SIG-M5 treated with dmso at 0.1 percent for 504 hours (cell line): ENCODE measurements around the gene ZNF302.

Source experiments
- DNase-seq: peaks from one replicate; lab custom pipeline; 2025; ENCODE audit not compliant: unreplicated experiment; lab: John Stamatoyannopoulos, UW

Gene ZNF302

DNA sequence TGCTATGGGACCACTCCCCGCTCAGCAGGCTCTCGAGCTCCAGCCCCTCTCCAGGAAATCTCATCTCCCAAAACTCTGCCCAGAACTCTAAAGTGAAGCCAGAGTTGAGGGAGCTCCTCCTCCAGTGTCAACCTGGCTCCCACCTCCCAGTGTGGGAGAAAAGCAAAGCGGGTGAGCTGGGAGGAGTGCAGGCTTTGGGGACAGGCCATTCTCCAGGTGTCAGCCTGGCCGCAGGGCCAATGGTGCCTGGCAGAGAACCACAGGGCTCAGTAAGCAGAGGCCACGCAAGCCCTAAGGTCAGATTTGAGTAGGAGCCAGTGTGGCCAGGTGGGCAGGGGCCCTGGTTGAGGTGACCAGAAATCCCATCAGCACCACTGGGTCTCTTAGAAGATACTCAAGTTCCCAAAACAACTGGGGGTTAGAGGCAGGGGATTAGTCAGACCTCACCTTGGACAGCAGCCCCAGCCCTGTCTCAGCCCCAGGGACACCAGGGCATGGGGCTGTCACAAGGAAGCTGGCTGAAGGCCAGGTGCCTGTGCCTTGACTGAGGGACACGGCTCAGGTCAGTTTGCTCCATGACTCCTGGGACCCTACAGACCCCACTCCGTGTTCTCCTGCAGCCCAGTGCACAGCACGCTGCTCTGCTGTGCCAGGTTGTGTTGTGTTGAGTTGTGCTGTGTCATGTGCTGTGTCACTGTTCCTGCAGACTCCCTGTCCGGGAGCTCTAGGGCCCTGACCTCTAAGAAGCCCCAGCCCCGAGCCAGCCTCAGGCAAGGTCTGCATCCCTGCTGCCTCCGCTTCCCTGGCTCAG, 53.7 kb downstream of the ZNF302 start:
- no peak for DNase-seq

DNA sequence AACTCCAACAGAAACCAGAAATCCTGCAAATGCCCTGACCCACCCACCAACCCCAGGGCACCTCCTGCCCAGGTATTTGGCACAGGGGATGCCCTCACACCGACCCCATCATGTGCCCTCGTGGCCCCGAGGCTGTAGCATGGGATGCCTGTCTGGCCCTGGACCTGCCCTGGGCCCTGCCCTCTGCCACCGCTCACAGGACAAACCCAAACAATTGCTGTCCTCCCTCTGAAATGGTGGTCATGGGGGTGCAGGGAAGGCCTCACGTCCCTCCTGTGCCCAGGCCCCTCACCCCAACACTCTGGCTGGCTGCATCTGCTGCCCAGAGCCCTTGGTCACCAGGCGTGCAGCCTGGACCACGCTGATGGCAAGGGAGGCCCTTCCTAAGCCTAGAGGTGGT, 54.5 kb downstream of the ZNF302 start:
- no peak for DNase-seq

DNA sequence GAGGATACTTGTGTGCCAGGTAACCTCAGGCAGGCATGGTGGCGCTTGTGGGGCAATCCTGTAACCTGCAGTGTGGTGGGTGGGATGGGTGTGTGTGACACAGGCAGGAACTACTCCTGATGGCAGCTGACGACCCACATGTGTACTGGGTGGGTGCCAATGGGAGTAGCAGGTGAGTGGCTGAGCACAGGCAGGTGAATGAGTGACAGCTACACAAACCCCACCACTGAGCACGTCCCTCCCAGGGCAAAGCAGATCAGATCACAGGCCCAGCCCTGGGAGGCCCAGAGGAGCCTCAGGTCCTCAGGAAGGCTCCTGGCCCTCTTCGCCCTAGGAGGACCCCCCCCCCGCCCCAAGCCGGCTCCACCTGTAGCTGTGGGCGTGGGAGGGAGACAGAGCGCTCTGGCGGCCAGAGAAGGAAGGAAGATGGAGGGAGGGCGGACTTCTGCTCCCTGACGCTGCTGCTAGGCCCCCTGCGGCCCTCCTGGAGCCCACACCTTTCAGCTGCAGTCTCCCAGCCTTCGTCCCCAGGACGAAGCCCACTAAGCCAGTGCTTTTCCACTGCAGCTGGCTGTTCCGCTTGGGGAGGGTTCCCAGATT, 55.2 kb downstream of the ZNF302 start:
- no peak for DNase-seq

DNA sequence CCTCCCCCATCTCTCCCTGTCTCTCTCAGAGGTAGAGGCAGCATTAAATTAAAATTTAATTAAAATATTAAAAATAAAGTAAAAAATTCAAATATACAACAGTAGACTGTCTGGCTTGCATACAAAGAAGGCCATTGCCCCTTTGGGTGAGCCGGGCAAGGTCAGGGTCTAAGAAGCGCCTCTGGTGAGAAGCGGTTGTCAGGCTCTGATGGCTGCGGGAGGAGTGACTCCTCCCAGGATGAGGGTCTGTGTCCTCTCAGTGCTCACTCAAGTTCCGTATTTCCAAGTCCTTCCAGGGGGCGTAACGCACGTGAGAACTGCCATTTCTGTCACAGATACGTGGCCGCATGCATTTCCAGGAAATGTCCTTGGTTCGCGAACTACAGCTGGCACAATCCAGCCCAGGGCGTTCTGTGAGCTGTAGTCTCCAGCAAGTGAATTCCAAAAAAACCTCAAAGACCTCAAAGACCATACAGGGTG, 55.8 kb downstream of the ZNF302 start:
- peak; percentile 71 for DNase-seq

DNA sequence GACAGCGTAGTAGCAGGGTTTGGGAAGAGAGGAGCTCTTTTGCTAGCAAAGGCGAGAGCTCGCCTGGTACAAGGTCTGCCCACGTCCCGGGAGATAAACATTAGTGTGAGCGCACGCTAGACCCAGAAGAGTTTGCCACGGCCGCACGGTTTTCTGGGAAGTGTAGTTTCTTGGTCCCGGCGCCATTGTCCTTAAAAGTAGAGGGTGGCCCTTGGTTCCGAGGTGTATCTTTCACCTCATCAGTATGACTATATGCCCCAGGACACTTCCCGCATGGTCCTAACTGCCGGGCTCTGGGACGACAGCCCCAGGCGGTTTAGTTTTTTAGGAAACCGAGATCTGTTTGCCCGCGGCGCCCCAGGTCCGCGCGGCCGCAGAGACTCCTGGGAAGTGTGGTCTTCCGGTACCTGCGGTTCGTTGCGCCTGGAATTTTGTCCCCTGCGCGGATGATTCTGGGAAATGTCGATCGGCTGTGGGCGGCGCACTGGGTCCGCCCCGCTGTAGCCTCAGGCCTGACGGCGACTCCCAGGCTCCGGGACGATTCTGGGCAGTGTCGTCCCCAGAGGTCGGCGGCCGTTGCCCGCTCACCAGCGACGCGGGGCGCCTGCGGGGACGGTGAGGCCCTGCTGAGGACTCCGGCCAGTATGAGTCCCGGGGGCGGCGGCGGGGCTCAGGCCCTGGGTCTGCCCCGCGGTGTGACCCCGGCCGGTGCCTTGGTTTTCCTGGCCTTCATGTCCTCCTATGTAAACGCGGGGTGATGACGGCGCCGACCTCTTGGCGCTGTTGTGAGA, 56.5 kb downstream of the ZNF302 start, which contains the start of gene ZNF181:
Gene ZNF181, plus strand, starts transcription at position 498 of the 791 bp plus-strand sequence. CDS start 795 bp downstream, outside the sequence.
- peak; percentile 88 for DNase-seq

DNA sequence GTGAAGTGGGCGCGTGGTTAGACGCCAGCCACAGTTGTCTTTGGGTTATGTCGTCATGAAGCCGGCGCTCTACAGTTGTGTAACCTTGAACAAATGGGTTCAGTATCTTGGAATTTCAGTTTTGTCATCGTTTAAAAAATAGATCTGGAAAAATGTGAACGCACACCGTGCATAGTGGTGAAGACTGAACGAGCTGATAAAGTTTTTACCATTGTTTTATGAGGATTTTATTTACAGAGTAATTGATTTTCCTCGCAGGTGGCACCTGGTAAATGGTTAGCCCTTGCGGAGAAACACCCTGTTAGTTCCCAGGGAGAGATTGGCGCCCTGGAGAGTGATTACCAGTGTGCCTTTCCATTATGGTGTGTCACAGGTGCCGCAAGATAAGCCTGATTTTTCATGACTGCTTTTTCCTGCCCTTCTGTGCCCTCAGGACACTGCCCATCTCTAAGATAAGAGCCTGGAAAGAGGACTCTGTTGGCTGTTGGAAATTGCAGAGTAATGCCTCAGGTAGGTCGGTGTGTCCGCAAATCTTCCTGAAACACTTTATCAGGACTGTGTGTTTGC, 57.1 kb downstream of the ZNF302 start:
- DNase-seq: peak; percentile 77
